H1 (cell line): ENCODE results near the gene BRMS1. TPM values are rescaled to one million over a fixed set of nuclear protein-coding genes. Genes with fewer than 3 reads are reported as not detected.

Experiments
- CTCF ChIA-PET: fragments of 300-600 bp; sonication (Branson Sonifier 250); formaldehyde crosslinking; loops from one replicate; lab custom pipeline; 2021; ENCODE audit not compliant: partially characterized antibody; lab: Charles Lee
- POLR2A ChIA-PET: fragments of 300-600 bp; sonication (Branson Sonifier 250); formaldehyde crosslinking; loops from one replicate; lab custom pipeline; 2021; ENCODE audit warnings: inconsistent platforms; ENCODE audit not compliant: partially characterized antibody; lab: Charles Lee
- DNase-seq, 2 experiments: peaks; one replicate each; pipeline versions ENCODE4 v3.0.0 to v3.0.0-alpha.2; 2010 to 2022; ENCODE audit warnings: low spot score in 2 of 2, low read depth in 1 of 2, mixed read lengths in 1 of 2
- FAIRE-seq: peaks from 2 replicates; lab custom pipeline; 2011; peaks lifted over from hg19 to GRCh38; lab: Jason Lieb, UNC
- H2AFZ ChIP-seq: 2 replicates; pipeline ENCODE4 v1.8.1; 2012; ENCODE audit warnings: low read length, inconsistent platforms
- H2AK5ac ChIP-seq: 2 replicates; pipeline ENCODE4 v1.6.1; 2013; ENCODE audit warnings: low read depth, low read length
- H2BK120ac ChIP-seq: replicated peaks from 2 replicates; pipeline ENCODE3; 2013; ENCODE audit warnings: low read depth, low read length, inconsistent platforms
- H2BK12ac ChIP-seq: 2 replicates; pipeline ENCODE4 v1.6.1; 2013; ENCODE audit warnings: low read depth, low read length
- H2BK15ac ChIP-seq: 2 replicates; pipeline ENCODE4 v1.6.1; 2013; ENCODE audit warnings: low read length
- H2BK20ac ChIP-seq: 2 replicates; pipeline ENCODE4 v1.6.1; 2013; ENCODE audit warnings: low read length
- H2BK5ac ChIP-seq: 2 replicates; pipeline ENCODE4 v1.6.1; 2013; ENCODE audit warnings: low read depth, low read length
- H3K14ac ChIP-seq: 2 replicates; pipeline ENCODE4 v1.6.1; 2013; ENCODE audit warnings: inconsistent platforms; ENCODE audit not compliant: insufficient read length
- H3K18ac ChIP-seq: 2 replicates; pipeline ENCODE4 v1.6.1; 2013; ENCODE audit warnings: low read length; ENCODE audit errors: extremely low read depth
- H3K23ac ChIP-seq: 2 replicates; pipeline ENCODE4 v1.6.1; 2013; ENCODE audit warnings: inconsistent platforms; ENCODE audit not compliant: insufficient read length
- H3K23me2 ChIP-seq: 2 replicates; pipeline ENCODE4 v1.6.1; 2013; ENCODE audit warnings: low read depth, low read length
- H3K27ac ChIP-seq: 2 replicates; pipeline ENCODE4 v1.6.1; 2011; ENCODE audit warnings: low read depth, low read length, inconsistent platforms
- H3K27me3 ChIP-seq, 4 experiments: replicated peaks in 1 of 4; 1 replicate in 1 of 4; 2 replicates in 3 of 4; pipeline versions ENCODE4 v1.6.1 to v1.8.1; 2011 to 2013; ENCODE audit warnings: low read length in 3 of 4, mild to moderate bottlenecking in 3 of 4, inconsistent platforms in 2 of 4, mixed read lengths in 2 of 4, moderate library complexity in 1 of 4; ENCODE audit not compliant: control insufficient read depth in 3 of 4, insufficient read depth in 3 of 4; ENCODE audit errors: extremely low read depth in 1 of 4
- H3K36me3 ChIP-seq, 4 experiments: 2 replicates each; pipeline versions ENCODE4 v1.6.1 to v1.8.1; 2011 to 2013; ENCODE audit warnings: mild to moderate bottlenecking in 4 of 4, low read length in 3 of 4, moderate library complexity in 2 of 4, control low read depth in 1 of 4, inconsistent platforms in 1 of 4; ENCODE audit not compliant: insufficient read depth in 4 of 4, control insufficient read depth in 2 of 4
- H3K4ac ChIP-seq: replicated peaks from 2 replicates; pipeline ENCODE3; 2013; ENCODE audit warnings: low read length, low read depth, mixed read lengths, inconsistent platforms; ENCODE audit not compliant: insufficient read length
- H3K4me1 ChIP-seq, 4 experiments: replicated peaks in 1 of 4; 1 replicate in 1 of 4; 2 replicates in 3 of 4; pipeline versions ENCODE4 v1.6.1 to v1.8.1; 2011 to 2013; ENCODE audit warnings: low read length in 3 of 4, inconsistent platforms in 2 of 4, mixed read lengths in 1 of 4; ENCODE audit not compliant: insufficient read depth in 4 of 4, control insufficient read depth in 3 of 4
- H3K4me2 ChIP-seq, 2 experiments: 2 replicates each; pipeline versions ENCODE4 v1.6.1 to v1.8.1; 2011 to 2013; ENCODE audit warnings: low read depth in 2 of 2, low read length in 2 of 2, control low read depth in 1 of 2, inconsistent platforms in 1 of 2, mild to moderate bottlenecking in 1 of 2; ENCODE audit not compliant: insufficient read depth in 1 of 2
- H3K4me3 ChIP-seq, 4 experiments: fragments of 200-600, 300-600 bp in 1 of 4; sonication (generic), shearing (Covaris generic), sonication (Bioruptor Twin) in 1 of 4; 2 replicates each; pipeline versions ENCODE4 v1.5.1 to v1.8.1; 2011 to 2016; ENCODE audit warnings: low read length in 4 of 4, low read depth in 3 of 4, control low read depth in 2 of 4, inconsistent platforms in 2 of 4, mild to moderate bottlenecking in 2 of 4, mixed read lengths in 1 of 4, moderate library complexity in 1 of 4; ENCODE audit not compliant: insufficient read depth in 2 of 4; ENCODE audit errors: extremely low read depth in 1 of 4
- H3K56ac ChIP-seq: replicated peaks from 2 replicates; pipeline ENCODE3; 2013; ENCODE audit warnings: low read depth, mild to moderate bottlenecking, mixed read lengths, low read length, inconsistent platforms; ENCODE audit not compliant: insufficient read length
- H3K79me1 ChIP-seq: 2 replicates; pipeline ENCODE4 v1.6.1; 2013; ENCODE audit warnings: low read depth, low read length, control low read depth
- H3K79me2 ChIP-seq, 2 experiments: 2 replicates each; pipeline versions ENCODE4 v1.6.1 to v1.8.1; 2012 to 2013; ENCODE audit warnings: low read length in 2 of 2, mild to moderate bottlenecking in 2 of 2, inconsistent platforms in 1 of 2; ENCODE audit not compliant: insufficient read depth in 2 of 2, control insufficient read depth in 1 of 2
- H3K9ac ChIP-seq, 4 experiments: replicated peaks in 1 of 4; 1 replicate in 1 of 4; 2 replicates in 3 of 4; pipeline versions ENCODE4 v1.6.1 to v1.8.1; 2011 to 2013; ENCODE audit warnings: low read depth in 3 of 4, low read length in 3 of 4, control low read depth in 2 of 4, mild to moderate bottlenecking in 2 of 4, moderate library complexity in 2 of 4, inconsistent platforms in 1 of 4; ENCODE audit errors: extremely low read depth in 1 of 4
- H3K9me3 ChIP-seq, 2 experiments: 2 replicates each; pipeline versions ENCODE4 v1.6.1 to v1.8.1; 2012 to 2013; ENCODE audit warnings: mild to moderate bottlenecking in 2 of 2, moderate library complexity in 2 of 2, control low read depth in 1 of 2, inconsistent platforms in 1 of 2, low read depth in 1 of 2, low read length in 1 of 2, mixed read lengths in 1 of 2; ENCODE audit not compliant: insufficient read depth in 2 of 2
- H4K20me1 ChIP-seq, 2 experiments: replicated peaks in 1 of 2; 2 replicates each; pipeline versions ENCODE3 to v1.8.1; 2011 to 2013; ENCODE audit warnings: inconsistent platforms in 2 of 2, low read length in 2 of 2, mild to moderate bottlenecking in 1 of 2; ENCODE audit not compliant: insufficient read depth in 2 of 2, control insufficient read depth in 1 of 2
- H4K5ac ChIP-seq: 2 replicates; pipeline ENCODE4 v1.6.1; 2013; ENCODE audit warnings: low read length, low read depth, mixed read lengths, inconsistent platforms; ENCODE audit not compliant: insufficient read length
- H4K8ac ChIP-seq: 2 replicates; pipeline ENCODE4 v1.8.0; 2013; ENCODE audit warnings: mild to moderate bottlenecking, moderate library complexity, low read length, inconsistent platforms; ENCODE audit not compliant: insufficient read depth; ENCODE audit errors: extremely low read depth
- H4K91ac ChIP-seq: replicated peaks from 2 replicates; pipeline ENCODE3; 2013; ENCODE audit warnings: low read length, mixed read lengths, inconsistent platforms; ENCODE audit not compliant: insufficient read length
- GTF2F1 ChIP-seq: IDR thresholded peaks from 2 replicates; pipeline ENCODE4 v1.6.1; 2012; ENCODE audit warnings: low read depth, low read length, improper control_type of control experiment, borderline replicate concordance
- POLR2AphosphoS5 ChIP-seq: IDR thresholded peaks from 2 replicates; pipeline ENCODE4 v1.6.1; 2011; ENCODE audit warnings: low read depth, low read length
- RAD21 ChIP-seq, 2 experiments: IDR thresholded peaks in 1 of 2; conservative IDR thresholded peaks in 1 of 2; 2 replicates each; pipeline ENCODE4 v1.6.1; 2011; ENCODE audit warnings: low read depth in 2 of 2, low read length in 2 of 2, improper control_type of control experiment in 1 of 2, inconsistent platforms in 1 of 2, mild to moderate bottlenecking in 1 of 2, moderate library complexity in 1 of 2
- RBBP5 ChIP-seq: IDR thresholded peaks from 2 replicates; pipeline ENCODE4 v1.7.1; 2012; ENCODE audit warnings: low read depth, mild to moderate bottlenecking, inconsistent platforms, low read length, moderate library complexity, borderline replicate concordance
- SAP30 ChIP-seq: fragments of 300-600 bp; sonication (generic); IDR thresholded peaks from 2 replicates; pipeline ENCODE4 v1.7.1; 2012; ENCODE audit warnings: low read length, moderate library complexity, mild to moderate bottlenecking, inconsistent platforms; ENCODE audit not compliant: insufficient read depth, insufficient replicate concordance
- SP4 ChIP-seq: IDR thresholded peaks from 2 replicates; pipeline ENCODE4 v1.6.1; 2012; ENCODE audit warnings: low read length, inconsistent platforms
- WGBS, 2 experiments: shearing (Covaris generic) in 1 of 2; methylation state at CpG; one replicate each; pipeline versions ENCODE4 v1.1.6 to v1.1.7; 2013 to 2015; ENCODE audit warnings: low lambda C conversion rate in 2 of 2, mixed read lengths in 2 of 2, inconsistent platforms in 1 of 2, low coverage in 1 of 2, missing lambda C conversion rate in 1 of 2; ENCODE audit not compliant: insufficient replicate concordance in 2 of 2, insufficient coverage in 1 of 2, insufficient read length in 1 of 2; ENCODE audit errors: extremely low coverage in 1 of 2, missing lambda C conversion rate in 1 of 2; 5-methylcytosine and 5-hydroxymethylcytosine counted together
- polyA plus RNA-seq, 7 experiments: library from polyadenylated mRNA; depleted of rRNA in 3 of 7; stranded (reverse) in 5 of 7; unstranded in 2 of 7; fragments of >200 nt in 5 of 7; fragments of 200-250 nt in 2 of 7; gene quantifications; 1 replicate in 5 of 7; 2 replicates in 1 of 7; 4 replicates in 1 of 7; pipeline versions ENCODE4 v1.2.1 to v1.2.3, GENCODE V29; 2011 to 2013; ENCODE audit warnings: missing spikeins in 2 of 7, mixed read lengths in 2 of 7
- total RNA-seq: library from RNA; stranded (reverse); fragmentation: NEBNext Ultra II Directional; extraction: Animal tissue kit (Norgen Biotek cat#: 25700); gene quantifications from 2 replicates; pipeline ENCODE4 v1.2.1, GENCODE V29; 2021
- TF ChIP-seq, protein P1 (sequence below): IDR thresholded peaks from 2 replicates; pipeline ENCODE4 v1.6.1; 2012; ENCODE audit warnings: inconsistent platforms
- TF ChIP-seq, protein P2 (sequence below): IDR thresholded peaks from 2 replicates; pipeline ENCODE4 v1.6.1; 2011; ENCODE audit warnings: low read length, improper control_type of control experiment

Gene BRMS1
- total and polyA plus RNA-seq, 2 of the 8 experiments (the other 6 are each of a cell fraction or from before 2014, with no cell fraction given) = 39.2 to 46.1 TPM

- Histone ChIP-seq H2BK12ac (peak overlapping the region; percentile 99; the same call in 1 of the 2 replicates), H3K27ac (no peak overlapping the region), H3K9ac (no peak overlapping the region), H3K23me2 (peaks cover 2% of the 10 kb centered on the region; the same call in 1 of the 2 replicates), H2BK20ac (no peak overlapping the region), H3K14ac (no peak overlapping the region), H3K4me1 (peaks cover 5 to 13% (median 8%) of the 10 kb centered on the region in 4 experiments; a peak in 6 of 7 replicates), H4K5ac (no peak overlapping the region), H3K79me1 (no peaks in the 10 kb centered on the region), H2BK15ac (peak overlapping the region; percentile 61; the same call in 1 of the 2 replicates), H4K20me1 (no peaks in the 10 kb centered on the region), H2BK120ac (no peak overlapping the region), H4K91ac (no peak overlapping the region), H3K56ac (no peak overlapping the region), H3K23ac (no peak overlapping the region), H4K8ac (no peak overlapping the region; the same call in 1 of the 2 replicates), H3K4me3 (no peak overlapping the region), H2BK5ac (peak overlapping the region; percentile 76; the same call in 1 of the 2 replicates), H3K27me3 (peaks cover 0 to 7% (median 6%) of the 10 kb centered on the region in 4 experiments; a peak in 3 of 7 replicates), H3K79me2 (no peaks in the 10 kb centered on the region), H3K18ac (no peak overlapping the region; the same call in 1 of the 2 replicates), H3K36me3 (no peaks in the 10 kb centered on the region), H3K4me2 (no peak overlapping the region), H3K9me3 (no peaks in the 10 kb centered on the region), H3K4ac (no peak overlapping the region), H2AFZ (no peak overlapping the region), H2AK5ac (no peak overlapping the region)
- peak in 1 of 2 experiments; percentile 52 for DNase-seq
- WGBS, 2 experiments = 90% methylated on average over 10 of the region's 21 CpGs; no CpG with 5 or more reads in 1 of the 2 experiments
- POLR2A ChIA-PET = interaction anchor here (0.6 to 1.8 kb wide), 4 partner anchors 9 to 26 kb away, joined by 3 to 10 read pairs (median 6); partner anchors contain the start of genes CD248 and RIN1
- no peak for FAIRE-seq
- CTCF ChIA-PET = interaction anchor here (1.0 to 4.0 kb wide), 4 partner anchors 9 to 14 kb away, joined by 3 to 73 read pairs (median 11); partner anchors contain the start of genes CD248 and RIN1
- TF ChIP-seq RBBP5 (no peak), GTF2F1 (no peak), SAP30 (no peak), SP4 (no peak), RAD21 (IDR thresholded peaks at IDR 0.05 in 1 of 2, conservative IDR thresholded peaks at IDR 0.05 in 1 of 2; ENCODE audit: low read depth in 2 of 2, low read length in 2 of 2) (no peak), POLR2AphosphoS5 (no peak)
- TF ChIP-seq, protein P1, sequence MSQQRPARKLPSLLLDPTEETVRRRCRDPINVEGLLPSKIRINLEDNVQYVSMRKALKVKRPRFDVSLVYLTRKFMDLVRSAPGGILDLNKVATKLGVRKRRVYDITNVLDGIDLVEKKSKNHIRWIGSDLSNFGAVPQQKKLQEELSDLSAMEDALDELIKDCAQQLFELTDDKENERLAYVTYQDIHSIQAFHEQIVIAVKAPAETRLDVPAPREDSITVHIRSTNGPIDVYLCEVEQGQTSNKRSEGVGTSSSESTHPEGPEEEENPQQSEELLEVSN = no peak
- TF ChIP-seq, protein P2, sequence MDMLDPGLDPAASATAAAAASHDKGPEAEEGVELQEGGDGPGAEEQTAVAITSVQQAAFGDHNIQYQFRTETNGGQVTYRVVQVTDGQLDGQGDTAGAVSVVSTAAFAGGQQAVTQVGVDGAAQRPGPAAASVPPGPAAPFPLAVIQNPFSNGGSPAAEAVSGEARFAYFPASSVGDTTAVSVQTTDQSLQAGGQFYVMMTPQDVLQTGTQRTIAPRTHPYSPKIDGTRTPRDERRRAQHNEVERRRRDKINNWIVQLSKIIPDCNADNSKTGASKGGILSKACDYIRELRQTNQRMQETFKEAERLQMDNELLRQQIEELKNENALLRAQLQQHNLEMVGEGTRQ = no peak
These were observed 18.4 kb downstream of the BRMS1 start for GRCh38 chr11:66326261-66327111.
